Measurements from ENCODE around the gene GRM7.

GRCh38 chr3:7456386-7456785, 595.5 kb downstream of the GRM7 start:
- TF ChIP-seq CTCF (IDR thresholded peaks at IDR 0.05), result no peak
- no peak for TF ChIP-seq EZH2 (IDR thresholded peaks at IDR 0.05; ENCODE audit: borderline replicate concordance, insufficient read depth, low read depth, low read length, poor library complexity, severe bottlenecking)
